K562 (cell line): ENCODE measurements around the gene ZNF333. TPM values are rescaled to one million over a fixed set of nuclear protein-coding genes. Genes with fewer than 3 reads are reported as not detected.

ENCODE experiments used
- ATAC-seq: fragments of 200-7000 bp; cut with Tn5 transposase; 3 replicates; pipeline ENCODE4 v1.9.1; 2020; ENCODE audit warnings: moderate library complexity
- BruUV-seq: library from RNA; stranded (reverse); fragments of 400-500 nt; replicated peaks from 2 replicates; lab custom pipeline; 2021; lab: Mats Ljungman, UMichigan
- CTCF ChIA-PET: fragments of 300-600 bp; formaldehyde crosslinking; extraction: SDS; loops from one replicate; lab custom pipeline; 2021; ENCODE audit warnings: low intra/inter-chr PET ratio; lab: Yijun Ruan, JAX
- POLR2A ChIA-PET: fragments of 300-600, 350-650 bp; sonication (Branson Sonifier 250); formaldehyde crosslinking; extraction: SDS; loops from one replicate; lab custom pipeline; 2021; ENCODE audit warnings: antibody characterized with exemption, inconsistent platforms; lab: Yijun Ruan, JAX
- DNase-seq, 4 experiments: peaks; one replicate each; pipeline versions ENCODE4 v3.0.0 to v3.0.0-alpha.2; 2011 to 2018; ENCODE audit warnings: low spot score in 3 of 4, mixed read lengths in 3 of 4; ENCODE audit errors: extremely low read depth in 1 of 4
- FAIRE-seq: peaks from 2 replicates; lab custom pipeline; 2011; peaks lifted over from hg19 to GRCh38; lab: Jason Lieb, UNC
- H2AFZ ChIP-seq: 2 replicates; pipeline ENCODE4 v1.6.0; 2011; ENCODE audit warnings: low read depth, low read length, control low read depth, inconsistent platforms
- H3K27ac ChIP-seq: fragments of 200-600 bp; 3 replicates; pipeline ENCODE4 v1.8.0; 2011; ENCODE audit warnings: low read depth, mild to moderate bottlenecking, control low read depth, inconsistent platforms, low read length, moderate library complexity, mixed read lengths; ENCODE audit errors: extremely low read depth
- H3K27me3 ChIP-seq, 2 experiments: fragments of 300-600 bp in 1 of 2; 2 replicates in 1 of 2; 3 replicates in 1 of 2; pipeline versions ENCODE4 v1.6.0 to v1.8.0; 2011; ENCODE audit warnings: inconsistent platforms in 2 of 2, low read length in 2 of 2, mild to moderate bottlenecking in 1 of 2, mixed read lengths in 1 of 2, moderate library complexity in 1 of 2; ENCODE audit not compliant: control insufficient read depth in 2 of 2, insufficient read depth in 2 of 2
- H3K36me3 ChIP-seq: fragments of 300-600 bp; 3 replicates; pipeline ENCODE4 v1.8.0; 2011; ENCODE audit warnings: mild to moderate bottlenecking, low read length, inconsistent platforms; ENCODE audit not compliant: control insufficient read depth, insufficient read depth
- H3K4me1 ChIP-seq, 2 experiments: fragments of 200-600 bp in 1 of 2; replicated peaks in 1 of 2; 2 replicates in 1 of 2; 3 replicates in 1 of 2; pipeline versions ENCODE4 v1.5.1 to v1.8.0; 2011; ENCODE audit warnings: inconsistent platforms in 2 of 2, low read length in 2 of 2, mild to moderate bottlenecking in 1 of 2, mixed read lengths in 1 of 2, moderate library complexity in 1 of 2; ENCODE audit not compliant: control insufficient read depth in 2 of 2, insufficient read depth in 2 of 2
- H3K4me2 ChIP-seq: 2 replicates; pipeline ENCODE4 v1.6.1; 2011; ENCODE audit warnings: low read length, control low read depth, inconsistent platforms, mixed read lengths; ENCODE audit not compliant: insufficient read depth
- H3K4me3 ChIP-seq: fragments of 200-600 bp; sonication (generic), shearing (Covaris generic); 2 replicates; pipeline ENCODE4 v1.5.1; 2016; ENCODE audit warnings: control low read depth, inconsistent platforms
- H3K79me2 ChIP-seq: fragments of 200-600 bp; 3 replicates; pipeline ENCODE4 v1.8.0; 2011; ENCODE audit warnings: low read length, inconsistent platforms; ENCODE audit not compliant: control insufficient read depth, insufficient read depth
- H3K9ac ChIP-seq, 2 experiments: 2 replicates each; pipeline versions ENCODE4 v1.6.0 to v1.6.1; 2011; ENCODE audit warnings: low read depth in 2 of 2, low read length in 2 of 2, control low read depth in 1 of 2, inconsistent platforms in 1 of 2, mild to moderate bottlenecking in 1 of 2, mixed read lengths in 1 of 2; ENCODE audit not compliant: insufficient read depth in 1 of 2
- H3K9me1 ChIP-seq: one replicate; pipeline ENCODE4 v1.6.0; 2011; ENCODE audit warnings: inconsistent platforms, mild to moderate bottlenecking, low read length, moderate library complexity; ENCODE audit not compliant: control insufficient read depth, insufficient read depth
- H3K9me3 ChIP-seq: replicated peaks from 2 replicates; pipeline ENCODE4 v1.5.1; 2011; ENCODE audit warnings: low read depth, low read length, inconsistent platforms; ENCODE audit not compliant: control insufficient read depth, insufficient read depth
- H4K20me1 ChIP-seq: replicated peaks from 2 replicates; pipeline ENCODE4 v1.6.1; 2011; ENCODE audit warnings: low read length, inconsistent platforms, mixed read lengths; ENCODE audit not compliant: control insufficient read depth, insufficient read depth
- ATF6 ChIP-seq: sonication (generic); formaldehyde crosslinking; IDR thresholded peaks from 2 replicates; pipeline ENCODE4 v1.4.0; 2020; ENCODE audit warnings: mild to moderate bottlenecking, missing genetic modification reagents
- CC2D1A ChIP-seq: fragments of 450-650 bp; IDR thresholded peaks from 2 replicates; pipeline ENCODE4 v1.6.1; 2017; ENCODE audit warnings: mild to moderate bottlenecking
- CXXC5 ChIP-seq: fragments of 250-450 bp; sonication (Bioruptor Pico); IDR thresholded peaks from 2 replicates; pipeline ENCODE4 v1.8.0; 2022; ENCODE audit warnings: inconsistent platforms, mild to moderate bottlenecking, moderate library complexity
- E4F1 ChIP-seq: fragments of 250-450 bp; sonication (Bioruptor Pico); IDR thresholded peaks from 2 replicates; pipeline ENCODE4 v1.5.0; 2021; ENCODE audit warnings: mild to moderate bottlenecking, borderline replicate concordance
- FOXA1 ChIP-seq: fragments of 450-650 bp; IDR thresholded peaks from 2 replicates; pipeline ENCODE4 v1.6.1; 2016; ENCODE audit warnings: mild to moderate bottlenecking, borderline replicate concordance
- GTF2E2 ChIP-seq: fragments of 200-800 bp; sonication (Bioruptor generic); IDR thresholded peaks from 2 replicates; pipeline ENCODE4 v1.6.1; 2016; ENCODE audit warnings: missing genetic modification characterization, missing compliant biosample characterization
- HES1 ChIP-seq: fragments of 450-650 bp; IDR thresholded peaks from 2 replicates; pipeline ENCODE4 v1.6.1; 2016; ENCODE audit warnings: low read depth, mild to moderate bottlenecking, moderate library complexity
- HMG20A ChIP-seq: fragments of 450-650 bp; formaldehyde crosslinking; conservative IDR thresholded peaks from 2 replicates; pipeline ENCODE4 v1.4.0; 2020; ENCODE audit warnings: mild to moderate bottlenecking, mixed read lengths
- ILK ChIP-seq: fragments of 450-650 bp; IDR thresholded peaks from 2 replicates; pipeline ENCODE4 v1.6.1; 2016; ENCODE audit warnings: missing genetic modification characterization, low read depth, mild to moderate bottlenecking, missing compliant biosample characterization, moderate library complexity, borderline replicate concordance
- MAFF ChIP-seq: IDR thresholded peaks from 2 replicates; pipeline ENCODE4 v1.6.1; 2012; ENCODE audit warnings: low read length, improper control_type of control experiment
- MAFK ChIP-seq: IDR thresholded peaks from 2 replicates; pipeline ENCODE4 v1.6.1; 2011; ENCODE audit warnings: low read length, improper control_type of control experiment
- MNT ChIP-seq, 2 experiments: fragments of 450-650 bp; conservative IDR thresholded peaks; 2 replicates each; pipeline ENCODE4 v1.6.1; 2017; ENCODE audit warnings: mild to moderate bottlenecking in 2 of 2, moderate library complexity in 2 of 2
- PHF8 ChIP-seq: fragments of 200-600 bp; sonication (generic); IDR thresholded peaks from 2 replicates; pipeline ENCODE4 v1.6.1; 2012; ENCODE audit warnings: mixed run types, mild to moderate bottlenecking, inconsistent platforms, low read length, moderate library complexity, borderline replicate concordance
- STAT5A ChIP-seq: IDR thresholded peaks from 2 replicates; pipeline ENCODE4 v1.6.1; 2012; ENCODE audit warnings: low read length, inconsistent platforms, borderline replicate concordance
- ZBTB7A ChIP-seq: IDR thresholded peaks from 2 replicates; pipeline ENCODE4 v1.6.1; 2011; ENCODE audit warnings: low read depth, mild to moderate bottlenecking, low read length, moderate library complexity, borderline replicate concordance; ENCODE audit not compliant: control insufficient read depth
- ZNF133 ChIP-seq: fragments of 250-450 bp; sonication (Bioruptor Pico); IDR thresholded peaks from 2 replicates; pipeline ENCODE4 v1.4.0; 2020; ENCODE audit warnings: mild to moderate bottlenecking
- ZNF764 ChIP-seq: fragments of 250-450 bp; sonication (Bioruptor Pico); IDR thresholded peaks from 2 replicates; pipeline ENCODE4 v1.4.0; 2020; ENCODE audit warnings: low read depth, mild to moderate bottlenecking, moderate library complexity
- WGBS: fragments of 100-300 bp; shearing (Covaris generic); methylation state at CpG from one replicate; pipeline ENCODE4 v1.1.6; 2016; ENCODE audit warnings: low coverage, mixed read lengths; ENCODE audit not compliant: insufficient coverage; ENCODE audit errors: missing lambda C conversion rate; 5-methylcytosine and 5-hydroxymethylcytosine counted together
- in situ Hi-C: fragments of 300-500 bp; cut with MboI; formaldehyde crosslinking; loops from 4 replicates; pipeline ENCODE4 v1.15.0; 2018; ENCODE audit warnings: inconsistent platforms, mixed read lengths
- intact Hi-C: fragments of 100-400 bp; cut with micrococcal nuclease; formaldehyde crosslinking; loops from 2 replicates; pipeline ENCODE4 v1.14.2; 2022
- polyA plus RNA-seq, 8 experiments: library from polyadenylated mRNA; depleted of rRNA in 4 of 8; stranded (reverse) in 5 of 8; unstranded in 3 of 8; fragments of >200 nt; fragmentation: Nextera tagmentation in 2 of 8; fragmentation: Illumina TruSeq in 1 of 8; extraction: Ambion mirVana in 2 of 8; extraction: Trizol in 1 of 8; gene quantifications; 2 replicates each; pipeline versions ENCODE4 v1.2.1 to v1.2.3, GENCODE V29; 2011 to 2014; ENCODE audit warnings: inconsistent platforms in 1 of 8, missing spikeins in 1 of 8
- total RNA-seq, 7 experiments: library from RNA; depleted of rRNA in 6 of 7; stranded (reverse); fragments of >200 nt in 6 of 7; fragmentation: Illumina TruSeq in 2 of 7; extraction: Trizol in 2 of 7; gene quantifications; 2 replicates each; pipeline versions ENCODE4 v1.2.1 to v1.2.3, GENCODE V29; 2011 to 2021; ENCODE audit warnings: low replicate concordance in 1 of 7

Gene ZNF333
- total and polyA plus RNA-seq, 9 of the 15 experiments (the other 6 are each of a cell fraction or from before 2014, with no cell fraction given): 2.8 to 10.3 (median 6.3) TPM

- H3K9me3 ChIP-seq: no peaks in the 10 kb centered on the region
- no peak overlapping the region for H3K9ac ChIP-seq
- H4K20me1 ChIP-seq: no peaks in the 10 kb centered on the region
- H3K4me1 ChIP-seq: 0 out of 5 replicates have a peak, but pooled peaks cover 0 to 5% of the 10 kb centered on the region in 2 experiments
- ChIA-PET POLR2A (no interaction called here), CTCF (no interaction called here)
- DNase-seq (no peak), FAIRE-seq (no peak), ATAC-seq (no peak; the same call in 2 of the 3 replicates)
- no peaks in the 10 kb centered on the region for H3K27me3 ChIP-seq
- no peaks in the 10 kb centered on the region for H3K9me1 ChIP-seq
- H3K4me3 ChIP-seq: no peak overlapping the region
- no peaks in the 10 kb centered on the region; the same call in 2 of the 3 replicates for H3K79me2 ChIP-seq
- no peak overlapping the region for H3K27ac ChIP-seq
- no peak overlapping the region for H2AFZ ChIP-seq
- in situ Hi-C loops (no loop called here), intact Hi-C loops (no loop called here)
- no TSS peak for BruUV-seq
- WGBS: 60% methylated on average over 13 of the region's 16 CpGs
- H3K4me2 ChIP-seq: no peak overlapping the region
- H3K36me3 ChIP-seq: peaks cover 46% of the 10 kb centered on the region; the same call in 2 of the 3 replicates
- TF ChIP-seq MNT (conservative IDR thresholded peaks at IDR 0.05) (no peak), ZBTB7A (no peak), MAFK (no peak), PHF8 (no peak), E4F1 (CRISPR knock-in tag) (no peak), FOXA1 (no peak), CC2D1A (no peak), MAFF (no peak), ATF6 (CRISPR knock-in tag) (no peak), ZNF133 (CRISPR knock-in tag) (no peak), GTF2E2 (tag) (no peak), CXXC5 (CRISPR knock-in tag) (no peak), HMG20A (CRISPR knock-in tag) (no peak), ZNF764 (CRISPR knock-in tag) (no peak), ILK (tag) (no peak), HES1 (no peak), STAT5A (no peak)
Observed at GRCh38 chr19:14758816-14759215, 69.0 kb downstream of the ZNF333 start.
